HEK293T (cell line): Measurements from ENCODE around the gene RNASE4.

Experiments
- FOXM1 ChIP-seq: fragments of 450-650 bp; IDR thresholded peaks from 2 replicates; pipeline ENCODE4 v1.6.1; 2017; ENCODE audit warnings: mild to moderate bottlenecking, borderline replicate concordance
- LEF1 ChIP-seq: fragments of 450-650 bp; IDR thresholded peaks from 2 replicates; pipeline ENCODE4 v1.6.1; 2017; ENCODE audit warnings: mild to moderate bottlenecking, borderline replicate concordance
- SP1 ChIP-seq: fragments of 450-650 bp; IDR thresholded peaks from 2 replicates; pipeline ENCODE4 v1.6.1; 2017

- TF ChIP-seq FOXM1 (no peak), LEF1 (no peak), SP1 (no peak)
Observed at GRCh38 chr14:20732477-20732876, 48.1 kb downstream of the RNASE4 start.
